ENCODE results near the gene PIWIL4.

DNA sequence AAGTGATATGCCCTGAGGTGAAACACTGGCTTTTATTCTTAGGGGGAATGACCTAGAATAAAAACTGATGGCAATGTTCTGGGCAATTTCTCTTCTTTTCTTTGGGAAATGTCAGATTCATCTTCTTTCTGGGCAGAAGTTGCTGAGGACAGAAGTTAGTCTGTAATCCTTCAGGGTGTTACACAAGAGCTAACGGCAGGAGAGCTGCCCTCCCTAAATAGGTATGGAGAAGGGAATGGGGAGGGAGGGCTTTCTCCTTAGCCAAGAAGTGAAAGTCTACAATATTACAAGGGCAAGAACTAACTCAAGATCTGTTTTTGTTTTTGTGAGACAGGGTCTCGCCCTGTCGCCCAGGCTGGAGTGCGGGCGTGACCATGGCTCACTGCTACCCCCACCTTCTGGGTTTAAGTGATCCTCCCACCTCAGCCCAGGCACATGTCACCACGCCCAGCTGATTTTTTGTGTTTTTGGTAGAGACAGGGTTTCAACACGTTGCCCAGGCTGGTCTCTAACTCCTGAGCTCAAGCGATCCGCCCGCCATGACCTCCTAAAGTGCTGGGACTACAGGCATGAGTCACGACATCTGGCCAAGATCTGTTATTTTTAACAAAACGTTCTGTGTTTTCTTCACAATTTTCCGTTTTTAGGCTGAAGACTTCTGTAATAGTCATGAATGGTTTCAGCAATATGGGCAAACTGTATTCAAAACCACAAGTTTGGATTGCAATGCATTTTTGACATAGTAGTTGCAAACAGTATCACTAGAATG lies 7.2 kb downstream of the PIWIL4 start:
- TF ChIP-seq, protein P1, sequence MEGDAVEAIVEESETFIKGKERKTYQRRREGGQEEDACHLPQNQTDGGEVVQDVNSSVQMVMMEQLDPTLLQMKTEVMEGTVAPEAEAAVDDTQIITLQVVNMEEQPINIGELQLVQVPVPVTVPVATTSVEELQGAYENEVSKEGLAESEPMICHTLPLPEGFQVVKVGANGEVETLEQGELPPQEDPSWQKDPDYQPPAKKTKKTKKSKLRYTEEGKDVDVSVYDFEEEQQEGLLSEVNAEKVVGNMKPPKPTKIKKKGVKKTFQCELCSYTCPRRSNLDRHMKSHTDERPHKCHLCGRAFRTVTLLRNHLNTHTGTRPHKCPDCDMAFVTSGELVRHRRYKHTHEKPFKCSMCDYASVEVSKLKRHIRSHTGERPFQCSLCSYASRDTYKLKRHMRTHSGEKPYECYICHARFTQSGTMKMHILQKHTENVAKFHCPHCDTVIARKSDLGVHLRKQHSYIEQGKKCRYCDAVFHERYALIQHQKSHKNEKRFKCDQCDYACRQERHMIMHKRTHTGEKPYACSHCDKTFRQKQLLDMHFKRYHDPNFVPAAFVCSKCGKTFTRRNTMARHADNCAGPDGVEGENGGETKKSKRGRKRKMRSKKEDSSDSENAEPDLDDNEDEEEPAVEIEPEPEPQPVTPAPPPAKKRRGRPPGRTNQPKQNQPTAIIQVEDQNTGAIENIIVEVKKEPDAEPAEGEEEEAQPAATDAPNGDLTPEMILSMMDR (IDR thresholded peaks at IDR 0.05): no peak
- no peak for TF ChIP-seq POLR2A (IDR thresholded peaks at IDR 0.05)
